KBM-7 (cell line): ENCODE measurements around the gene ELL2.

Experiments
- DNase-seq: peaks from one replicate; pipeline ENCODE4 v3.0.0-alpha.2; 2015
- in situ Hi-C: fragments of 300-500 bp; cut with MboI; formaldehyde crosslinking; loops from 2 replicates; pipeline ENCODE4 v1.14.3; 2020; ENCODE audit warnings: low sequenced_read_pairs, low pct_unique_long_range_greater_than_20kb, mixed read lengths

The ELL2 gene

DNA sequence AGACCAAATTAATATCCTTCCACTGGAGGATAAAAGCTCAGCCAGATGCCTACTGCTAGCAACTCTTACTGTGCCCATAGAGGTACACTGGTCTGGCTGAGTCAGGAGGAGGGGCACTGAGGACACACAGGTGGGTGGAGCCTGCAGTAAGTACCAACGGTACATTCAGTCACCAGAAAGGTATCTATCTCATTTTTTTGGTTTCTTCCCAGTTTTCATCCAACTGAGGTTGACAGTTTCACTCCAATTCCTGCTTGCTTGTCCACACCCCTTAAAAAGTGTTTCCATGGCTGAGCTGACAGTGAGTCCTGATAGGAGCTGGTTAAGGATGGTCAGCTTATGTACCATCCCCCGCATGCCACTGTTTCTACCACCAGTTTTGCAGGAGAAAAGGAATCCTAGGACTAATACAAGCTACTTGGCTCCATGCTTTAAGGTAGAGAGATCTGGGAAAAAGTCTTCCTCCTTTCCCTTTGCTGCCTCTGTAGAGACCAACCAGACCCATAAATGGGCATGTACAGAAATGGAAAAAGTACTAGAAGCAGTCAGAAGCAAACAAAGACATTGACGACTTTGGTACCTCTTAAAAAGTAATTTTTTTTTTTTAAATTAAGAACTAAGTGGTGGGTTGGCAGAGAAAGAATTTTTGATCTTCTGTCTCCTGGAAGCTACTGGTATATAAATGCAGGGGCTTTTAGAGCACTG, 3.2 kb downstream of the ELL2 start:
- in situ Hi-C loops: no loop called here
- no peak for DNase-seq

DNA sequence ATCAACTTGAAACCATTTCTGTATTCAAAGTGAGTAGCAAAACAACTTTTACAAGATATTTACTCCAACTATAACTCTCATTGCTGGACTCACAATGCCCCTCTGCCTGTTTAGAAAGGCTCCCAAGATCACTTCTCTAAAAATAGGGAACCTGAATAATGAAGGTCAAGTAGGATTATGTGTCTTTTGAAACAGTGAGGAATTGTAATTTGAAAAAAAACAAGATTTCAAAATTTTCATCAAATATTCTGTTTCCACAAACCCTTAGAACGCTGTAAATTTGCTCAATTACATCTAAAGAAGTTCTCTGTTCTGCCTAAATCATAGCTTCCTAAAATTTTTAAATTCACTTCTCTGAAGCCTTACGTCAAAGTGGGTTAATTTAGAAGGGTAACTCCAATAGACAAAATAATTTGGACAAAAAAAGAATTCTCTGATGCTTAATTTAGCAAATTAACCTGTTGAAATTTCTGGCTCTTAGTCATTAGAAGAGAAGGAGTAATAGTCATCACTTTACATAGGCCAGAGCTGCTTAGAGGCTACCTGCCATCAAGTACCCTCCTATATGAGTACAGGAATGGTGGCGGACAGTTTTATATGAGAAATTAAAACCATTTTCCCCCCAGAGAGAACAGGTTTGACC, 4.0 kb downstream of the ELL2 start:
- no peak for DNase-seq
- in situ Hi-C loops: no loop called here

DNA sequence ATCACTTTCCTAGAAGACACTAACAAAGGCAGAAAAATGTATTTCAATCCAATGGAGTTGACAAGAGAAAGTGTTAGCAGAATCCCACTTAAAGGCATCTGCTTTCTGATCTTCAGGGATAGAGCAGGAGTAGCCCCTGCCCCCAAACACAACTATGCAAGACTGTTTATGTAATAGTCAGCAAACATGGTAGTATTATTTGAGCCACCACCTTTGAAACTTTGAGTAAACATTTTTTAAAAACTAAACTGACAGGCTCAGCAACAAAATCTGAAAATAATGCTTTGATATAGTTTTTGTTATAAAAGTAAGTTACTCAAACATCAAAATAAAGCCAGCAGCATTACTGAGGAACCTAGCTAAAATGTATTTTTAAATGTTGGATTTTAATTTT, 4.8 kb downstream of the ELL2 start:
- in situ Hi-C loops: no loop called here
- no peak for DNase-seq

DNA sequence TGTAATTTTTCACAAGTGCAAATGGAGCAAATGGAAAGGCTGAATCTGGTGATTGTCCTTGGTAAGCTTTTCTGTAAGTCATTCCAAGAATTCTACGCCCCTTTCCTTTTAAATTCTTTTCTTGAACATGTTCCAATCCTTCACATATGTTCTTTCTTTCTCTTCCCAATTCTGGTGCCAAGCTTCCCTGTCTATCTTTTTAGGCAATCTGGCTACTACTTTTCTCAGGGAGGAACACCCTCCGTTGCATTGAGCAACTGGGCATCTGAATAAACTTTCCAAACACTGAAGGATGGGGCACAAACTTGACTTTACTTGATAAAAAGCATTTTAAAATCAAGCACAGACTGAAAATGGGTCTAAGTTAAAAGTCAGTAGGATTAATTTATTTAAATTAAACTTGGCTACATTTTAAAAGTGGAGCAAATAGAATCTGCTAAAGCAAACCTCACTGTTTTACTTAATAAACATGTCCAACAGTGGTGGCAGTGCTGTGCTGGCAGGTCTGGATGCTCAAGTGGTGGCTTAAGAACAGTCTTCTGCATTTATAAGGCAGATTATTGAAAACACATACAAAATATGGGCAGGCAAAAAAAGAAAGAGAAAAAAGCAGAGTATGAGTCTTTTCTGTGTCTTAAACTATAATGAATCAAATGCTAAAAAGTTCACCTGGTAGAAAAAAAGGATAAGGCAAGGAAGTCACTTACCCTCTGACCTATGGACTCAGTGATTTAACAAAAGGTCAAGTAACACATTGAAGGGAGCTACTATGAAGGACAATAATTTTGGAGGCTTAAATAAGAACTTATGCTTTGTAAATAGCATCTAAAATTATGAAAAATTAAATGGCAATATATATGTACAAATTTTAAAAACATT, 5.4 kb downstream of the ELL2 start:
- no peak for DNase-seq
- in situ Hi-C loops: no loop called here

DNA sequence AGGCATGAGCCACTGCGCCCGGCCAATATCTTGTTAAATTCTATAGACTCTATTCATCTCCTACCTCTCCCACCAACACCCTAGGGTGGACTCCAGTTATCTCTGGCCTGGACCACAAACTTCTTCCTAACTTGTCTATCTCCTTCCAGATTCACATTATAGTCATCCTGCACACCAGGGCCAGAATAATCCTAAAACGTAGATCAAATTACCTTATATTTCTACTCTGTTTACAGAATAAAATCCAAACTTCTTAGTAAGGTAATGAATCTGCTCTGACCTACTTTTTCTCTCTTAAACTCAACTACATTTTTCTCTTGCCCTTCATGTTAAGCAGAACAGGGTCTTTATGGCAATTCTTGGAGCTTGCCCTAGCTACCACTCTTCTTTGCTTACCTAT, 6.9 kb downstream of the ELL2 start:
- no peak for DNase-seq
- in situ Hi-C loops: no loop called here

DNA sequence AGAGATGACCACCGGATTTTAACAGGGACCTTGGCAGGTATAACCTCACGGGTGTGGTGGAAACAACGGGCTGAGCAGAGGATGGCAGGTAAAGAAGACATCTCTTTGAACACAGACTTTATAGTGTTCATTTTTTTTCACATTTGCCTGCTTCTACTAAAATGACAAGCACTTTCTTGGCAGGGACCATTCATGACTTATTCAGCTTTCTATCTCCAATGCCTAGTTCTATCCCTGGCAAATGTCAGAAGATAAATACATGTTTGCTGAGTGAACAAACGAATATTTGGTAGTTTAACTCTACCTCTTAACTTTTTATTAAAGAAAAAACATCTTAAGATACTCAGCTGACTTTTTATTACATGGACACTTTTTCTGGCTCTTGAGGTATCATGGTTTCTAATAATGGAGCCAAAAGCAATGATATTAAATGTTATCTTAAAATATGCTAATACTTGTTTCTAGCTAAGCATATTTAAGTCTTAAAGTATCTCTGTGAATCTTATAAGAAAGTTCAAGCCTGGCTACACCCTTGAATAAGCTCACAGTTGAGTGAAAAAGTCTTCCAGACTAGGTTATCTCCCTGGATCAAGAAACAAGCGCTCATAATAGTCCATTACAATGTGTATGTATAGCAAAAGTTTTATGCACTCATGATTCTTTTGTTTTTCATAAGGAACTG, 8.5 kb downstream of the ELL2 start:
- in situ Hi-C loops: no loop called here

DNA sequence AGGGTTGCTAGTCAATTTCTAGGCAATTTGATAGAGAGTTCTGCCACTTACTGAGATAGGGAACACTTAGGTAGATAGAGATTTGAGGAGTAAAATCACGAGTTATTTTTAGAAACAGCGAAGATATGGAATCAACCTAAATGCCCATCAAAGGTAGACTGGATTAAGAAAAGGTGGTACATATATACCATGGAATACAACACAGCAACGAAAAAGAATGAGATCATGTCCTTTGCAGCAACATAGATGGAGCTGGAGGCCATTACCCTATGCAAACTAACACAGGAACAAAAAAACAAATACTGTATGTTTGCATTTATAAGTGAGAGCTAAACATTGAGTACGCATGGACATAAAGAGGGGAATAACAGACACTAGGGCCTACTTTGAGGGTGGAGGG, 9.7 kb downstream of the ELL2 start:
- in situ Hi-C loops: no loop called here
- no peak for DNase-seq

More for the DNA sequence above, 8.5 kb downstream of the ELL2 start:
- no peak for DNase-seq

DNA sequence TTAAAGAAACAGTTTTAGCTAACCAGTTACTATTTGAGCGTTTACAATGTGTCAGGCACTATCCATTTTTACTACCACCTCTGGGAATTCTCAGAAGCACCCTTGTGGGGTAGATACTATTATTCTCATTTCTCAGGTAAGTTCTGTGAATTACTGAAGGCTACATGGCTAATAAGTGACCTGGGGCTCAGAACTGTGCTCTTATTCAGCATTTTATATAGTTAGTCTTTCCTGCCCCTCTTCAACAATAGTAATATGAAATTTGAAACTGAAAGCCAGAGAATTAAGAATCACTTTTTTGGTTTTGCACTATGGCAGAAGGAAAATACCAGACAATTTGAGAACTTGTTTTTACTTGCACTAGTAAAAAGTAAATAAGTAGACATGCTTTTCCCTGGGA, 11.8 kb downstream of the ELL2 start:
- no peak for DNase-seq
- in situ Hi-C loops: no loop called here

DNA sequence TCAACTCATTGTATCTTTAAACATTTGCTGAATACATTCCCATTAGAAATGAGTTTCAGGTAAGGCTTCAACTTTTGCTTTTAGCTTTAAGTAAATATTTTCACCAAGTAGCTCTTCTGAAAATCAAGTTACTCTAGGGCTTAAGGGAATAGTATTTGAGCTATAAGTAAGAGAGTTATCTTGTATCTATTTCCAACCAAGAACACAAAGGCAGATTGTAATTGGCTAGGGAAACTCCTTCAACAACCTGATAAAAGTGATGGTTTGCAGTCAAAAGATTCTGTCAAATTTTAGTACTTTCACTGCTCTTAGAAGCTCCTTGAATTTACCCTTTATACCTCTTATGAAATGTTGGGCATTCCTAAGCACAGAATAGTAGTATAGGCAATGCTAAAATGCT, 13.0 kb downstream of the ELL2 start:
- no peak for DNase-seq

DNA sequence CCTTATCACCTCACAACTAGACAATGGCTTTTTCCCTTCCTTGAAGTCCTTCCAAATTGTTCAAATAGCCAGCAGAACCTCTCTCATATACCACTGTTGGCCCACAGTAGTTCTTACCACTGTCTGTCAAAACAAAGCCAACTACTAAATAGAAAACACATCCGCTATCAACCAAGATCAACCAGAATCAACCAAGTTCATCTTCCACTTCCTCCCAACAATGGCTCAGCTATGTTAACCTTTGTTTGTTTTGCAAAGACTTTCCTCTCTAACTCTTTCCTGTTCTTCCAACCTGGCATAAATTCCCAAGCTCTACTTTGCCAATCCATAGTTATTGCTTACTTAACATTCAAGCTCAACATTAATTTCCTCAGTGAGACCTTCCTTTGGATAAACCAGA, 15.2 kb downstream of the ELL2 start:
- DNase-seq: no peak
- in situ Hi-C loops: no loop called here

More for the DNA sequence above, 13.0 kb downstream of the ELL2 start:
- in situ Hi-C loops: no loop called here

DNA sequence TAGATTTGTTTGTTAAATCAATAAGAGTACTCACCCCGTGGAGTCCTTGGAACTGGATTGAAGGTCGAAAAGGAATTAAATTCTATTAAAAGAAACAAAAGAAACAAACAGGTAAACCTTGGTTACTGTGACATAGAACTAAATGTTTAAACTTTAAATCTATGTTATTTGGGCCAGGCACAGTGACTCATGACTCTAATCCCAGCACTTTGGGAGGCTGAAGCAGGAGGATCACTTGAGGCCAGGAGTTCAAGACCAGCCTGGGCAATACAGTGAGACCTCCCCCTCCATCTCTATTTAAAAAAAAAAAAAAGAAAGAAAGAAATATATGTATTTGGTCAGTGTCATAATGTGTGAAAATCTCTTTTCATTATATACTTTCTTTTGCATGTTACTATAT, 18.7 kb downstream of the ELL2 start:
- no peak for DNase-seq
- in situ Hi-C loops: no loop called here

DNA sequence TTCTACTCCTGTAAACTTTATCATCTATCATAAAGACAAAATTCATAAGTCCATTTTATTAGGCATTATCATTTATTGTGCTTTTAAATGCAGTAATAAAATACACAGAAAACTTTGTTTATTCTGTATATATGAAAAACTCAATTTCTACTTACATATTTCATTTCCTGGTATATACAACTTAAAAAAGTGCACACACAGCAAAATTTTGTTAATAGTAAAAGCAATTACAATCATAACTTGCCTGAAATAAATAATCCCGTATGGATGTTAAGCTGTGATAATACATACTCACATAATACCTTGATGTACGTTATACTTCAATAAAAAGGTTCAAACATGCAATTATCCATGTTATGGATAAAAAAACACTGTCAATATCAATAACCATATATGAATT, 19.2 kb downstream of the ELL2 start:
- no peak for DNase-seq
- in situ Hi-C loops: no loop called here

DNA sequence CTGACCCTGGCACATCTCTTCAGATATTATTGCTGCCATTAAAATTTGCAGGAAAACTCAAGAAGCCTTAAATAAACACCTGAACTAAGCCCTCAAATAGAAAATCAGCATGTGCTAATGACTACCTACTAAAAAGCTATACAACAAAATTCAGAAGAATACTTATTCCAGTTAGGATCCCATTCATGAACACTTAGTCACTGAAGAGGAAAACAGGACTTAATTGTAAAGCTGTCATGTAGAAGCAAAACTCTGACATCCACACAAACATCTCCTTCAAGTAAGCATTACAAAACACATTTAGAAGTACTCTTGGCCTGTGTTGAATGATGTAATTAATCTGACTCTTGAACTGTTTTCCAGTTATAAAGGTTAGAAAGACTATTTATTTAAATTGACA, 19.9 kb downstream of the ELL2 start:
- DNase-seq: no peak
- in situ Hi-C loops: no loop called here

DNA sequence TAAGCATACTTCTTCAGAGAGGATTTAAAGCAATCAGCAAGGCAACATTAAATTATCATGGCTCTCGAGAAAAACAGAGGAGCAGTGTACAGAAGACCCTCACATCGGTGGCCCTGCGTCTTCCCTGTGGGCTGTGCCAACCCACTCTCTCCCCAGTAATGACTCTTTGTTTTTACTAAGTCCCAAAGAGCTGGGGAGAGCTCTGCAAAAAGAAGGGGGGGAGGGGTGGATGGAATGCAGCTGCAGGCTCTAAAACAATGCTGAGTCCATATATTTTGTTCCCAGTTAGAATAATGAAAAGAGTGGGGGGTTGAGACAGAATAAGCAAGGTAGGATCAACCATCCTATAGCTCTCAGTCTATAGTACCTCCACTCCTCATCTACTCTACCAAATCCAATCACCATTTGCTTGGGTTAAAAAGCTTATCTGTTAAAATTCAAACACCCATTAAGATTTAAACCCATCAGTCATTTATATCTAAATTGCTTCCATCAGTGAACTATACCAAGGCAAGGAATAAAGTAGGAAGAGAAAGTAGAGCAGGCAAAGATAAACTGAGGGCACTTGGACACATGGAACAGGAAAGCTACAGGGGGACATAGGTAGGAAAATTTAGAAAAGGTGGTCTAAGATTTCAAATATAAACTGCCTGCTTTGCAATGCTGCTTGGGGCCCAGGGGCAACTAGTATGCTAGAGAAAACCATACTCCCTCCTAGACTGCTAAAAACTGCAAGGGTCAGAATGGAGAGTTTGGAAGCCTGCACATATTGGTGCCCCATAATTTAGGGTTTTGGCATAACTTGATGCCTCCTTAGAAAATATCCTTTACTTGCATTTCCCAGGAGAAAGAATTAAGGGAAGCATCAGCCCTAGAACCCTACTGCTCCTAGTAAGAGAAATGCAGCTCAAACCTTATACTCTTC, 20.6 kb downstream of the ELL2 start:
- in situ Hi-C loops: no loop called here
- no peak for DNase-seq

DNA sequence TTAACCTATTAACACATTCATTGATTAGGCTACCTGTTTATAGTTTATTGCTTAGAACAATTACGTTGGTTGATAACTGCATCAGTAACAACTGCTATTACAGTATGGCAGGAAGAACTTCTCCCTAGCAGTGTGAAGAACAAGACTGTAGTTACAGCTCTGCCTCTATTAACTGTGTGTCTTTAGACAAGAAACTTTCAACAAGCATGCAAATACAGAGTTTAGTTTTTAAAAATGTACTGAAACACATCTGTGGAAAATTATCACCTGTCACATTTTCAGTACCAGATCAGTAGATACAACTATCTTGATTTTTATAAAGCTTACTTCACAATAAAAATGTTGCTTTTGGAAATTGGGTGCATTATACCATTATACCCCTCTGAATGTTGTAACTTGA, 22.2 kb downstream of the ELL2 start:
- no peak for DNase-seq
- in situ Hi-C loops: no loop called here

DNA sequence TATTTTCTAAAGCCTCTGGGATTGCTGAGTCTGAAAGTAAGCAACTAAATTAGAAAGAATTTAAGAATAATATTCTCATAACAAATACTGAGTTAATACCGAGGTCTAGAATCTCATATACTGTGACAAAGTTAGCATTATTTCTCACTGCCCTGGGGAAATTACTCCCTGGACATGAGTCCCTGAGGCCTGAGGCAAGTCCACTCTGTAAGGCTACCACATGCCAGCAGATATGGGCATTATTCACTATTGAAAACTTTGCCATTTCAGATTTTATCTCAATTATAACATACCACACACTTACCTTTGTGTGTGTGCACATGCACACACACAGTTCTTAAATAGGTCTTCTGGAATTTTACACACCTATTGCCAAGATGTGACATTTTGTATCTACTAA, 22.9 kb downstream of the ELL2 start:
- in situ Hi-C loops: no loop called here
- DNase-seq: no peak

DNA sequence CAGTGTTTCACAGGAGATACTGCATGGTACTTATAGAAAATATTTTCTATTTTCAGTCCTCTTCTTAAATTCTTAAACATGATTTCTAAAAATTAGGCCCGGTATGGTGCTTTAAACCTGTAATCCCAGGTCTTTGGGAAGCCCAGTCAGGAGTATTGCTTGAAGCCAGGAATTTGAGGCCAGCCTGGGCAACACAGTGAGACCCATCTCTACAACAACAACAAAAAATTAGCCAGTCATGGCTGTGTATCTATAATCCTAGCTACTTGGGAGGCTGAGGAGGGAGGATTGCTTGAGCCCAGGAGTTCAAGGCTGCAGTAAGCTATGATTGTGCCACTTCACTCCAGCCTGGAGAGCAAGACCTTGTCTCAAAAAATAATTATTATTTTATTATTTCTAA, 23.3 kb downstream of the ELL2 start:
- in situ Hi-C loops: no loop called here

DNA sequence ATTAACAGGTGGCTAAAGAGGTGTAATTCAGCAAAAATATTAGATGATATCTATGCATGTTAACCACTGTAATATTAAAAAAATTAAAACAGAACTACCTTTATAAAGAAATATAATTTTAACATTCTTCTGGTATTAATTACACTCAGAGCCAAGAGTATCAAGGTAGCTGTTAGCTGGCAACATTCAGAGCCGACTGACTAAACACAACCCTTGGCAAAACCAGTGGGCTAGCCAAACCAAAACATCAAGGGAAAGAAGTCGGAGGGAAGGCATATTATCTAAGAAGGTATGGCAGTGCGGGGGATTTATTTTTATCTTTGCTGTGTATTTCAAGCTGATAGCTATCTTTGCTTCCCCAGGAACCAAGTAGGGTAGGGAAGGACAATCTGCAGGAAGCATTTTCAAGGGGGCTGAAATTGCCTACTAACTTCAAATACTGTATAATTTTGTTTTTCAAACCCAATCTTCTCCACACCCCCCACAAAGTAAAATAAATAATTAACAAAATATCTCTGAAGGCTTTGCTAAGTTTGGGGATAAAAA, 24.0 kb downstream of the ELL2 start:
- in situ Hi-C loops: no loop called here
- no peak for DNase-seq

More for the DNA sequence above, 23.3 kb downstream of the ELL2 start:
- no peak for DNase-seq
